HG02852 (cell line): Measurements from ENCODE around the gene UPK3B.
"Not testable (repeated sequence)": the region's sequence is repeated elsewhere in the genome, so short reads cannot be mapped to it uniquely, and the experiment has no call there.

ENCODE experiments used
- ATAC-seq: cut with Tn5 transposase; IDR thresholded peaks from one replicate; pipeline ENCODE4 v1.9.1; 2021; ENCODE audit warnings: mild to moderate bottlenecking, moderate library complexity; ENCODE audit not compliant: unreplicated experiment

The UPK3B gene

DNA sequence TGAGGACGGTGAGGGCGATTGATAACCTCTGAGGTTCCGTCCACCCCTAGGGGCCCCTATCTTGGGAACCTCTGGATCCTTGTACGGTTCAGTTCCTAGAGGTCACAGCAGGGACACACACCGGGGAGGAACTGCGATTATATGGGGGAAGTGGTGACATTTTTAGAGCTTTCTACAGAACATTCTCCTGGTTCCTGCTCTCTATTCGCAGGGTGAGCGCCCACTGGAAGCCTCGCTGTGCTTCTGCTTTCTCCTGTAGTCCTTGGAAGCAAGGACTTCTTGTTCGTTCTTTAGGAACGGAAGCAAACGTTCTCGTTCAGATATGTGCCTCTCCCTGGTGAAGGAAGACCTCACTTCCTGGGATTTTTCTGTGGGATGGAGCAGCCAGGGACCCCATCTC is 22.4 kb upstream of the UPK3B start:
- not testable (repeated sequence) for ATAC-seq

DNA sequence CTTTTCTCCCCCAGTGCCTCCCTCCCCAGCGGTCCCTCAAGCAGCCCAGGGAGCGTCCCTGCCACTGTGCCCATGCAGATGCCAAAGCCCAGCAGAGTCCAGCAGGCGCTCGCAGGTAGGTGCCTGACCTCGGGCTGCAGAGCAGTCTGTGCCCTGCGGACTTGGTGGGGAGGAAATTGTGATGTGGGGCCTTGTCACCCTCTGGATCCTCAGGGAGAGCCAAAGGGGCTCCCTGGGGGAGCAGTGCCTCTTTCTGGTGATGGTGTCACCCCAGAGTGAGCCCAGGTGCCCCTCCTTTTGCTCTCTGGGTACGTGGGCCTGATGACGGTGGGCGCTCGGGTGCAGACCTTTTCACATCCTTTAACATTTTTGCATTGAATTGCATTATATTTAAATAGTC is 18.2 kb upstream of the UPK3B start:
- ATAC-seq, result not testable (repeated sequence)

DNA sequence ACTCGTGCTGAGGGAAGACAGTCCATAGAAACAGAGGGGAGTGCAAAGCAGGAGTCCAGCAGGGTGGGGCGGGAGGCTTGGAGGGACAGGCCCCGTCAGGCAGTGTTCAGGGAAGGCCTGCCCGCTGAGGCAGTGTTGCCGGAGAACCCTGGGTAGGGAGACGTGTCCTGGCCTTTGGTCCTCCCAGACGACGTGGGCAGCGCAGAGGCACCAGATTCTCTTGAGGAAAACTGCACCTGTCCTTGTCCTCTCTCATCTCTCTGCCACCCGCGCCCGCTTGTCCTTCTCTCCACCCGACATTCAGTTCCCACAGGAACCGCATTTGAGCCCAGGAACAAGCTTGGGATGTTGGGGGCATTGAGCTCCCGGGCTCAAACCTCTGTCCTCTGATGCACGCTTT is 14.6 kb upstream of the UPK3B start:
- not testable (repeated sequence) for ATAC-seq

DNA sequence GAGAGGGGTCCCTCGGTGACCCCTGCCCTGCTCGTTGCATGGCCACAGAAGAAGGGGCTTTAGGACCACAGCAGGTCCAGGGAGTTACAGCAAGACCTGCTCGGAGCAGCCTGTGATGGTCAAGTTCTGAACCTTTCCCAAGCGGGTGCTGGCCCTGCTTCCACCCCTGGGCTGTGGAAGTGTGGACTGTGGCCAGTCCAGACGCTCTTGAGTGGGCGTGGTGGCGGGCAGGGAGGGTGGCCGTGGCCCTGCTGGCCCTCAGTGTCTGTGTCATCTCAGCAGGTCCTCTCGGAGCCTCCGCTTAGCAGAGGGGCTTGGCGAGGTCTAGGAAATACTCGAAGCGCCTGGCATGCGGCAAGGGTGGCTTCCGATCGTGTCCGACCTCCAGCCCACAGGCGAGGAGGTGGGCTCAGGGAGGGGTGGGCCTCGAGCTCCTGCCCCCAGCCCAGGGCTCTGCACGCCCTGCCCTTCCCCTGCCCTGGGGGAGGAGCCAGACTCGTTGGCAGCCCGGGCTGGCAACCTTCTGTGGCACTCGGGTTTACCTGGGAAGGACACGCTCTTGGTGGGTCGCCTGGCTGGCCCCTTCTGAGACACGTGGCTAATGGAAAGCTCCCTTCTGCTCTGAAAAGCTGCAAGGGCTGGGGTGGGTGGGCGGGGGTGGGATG is 12.3 kb upstream of the UPK3B start:
- ATAC-seq, result not testable (repeated sequence)

DNA sequence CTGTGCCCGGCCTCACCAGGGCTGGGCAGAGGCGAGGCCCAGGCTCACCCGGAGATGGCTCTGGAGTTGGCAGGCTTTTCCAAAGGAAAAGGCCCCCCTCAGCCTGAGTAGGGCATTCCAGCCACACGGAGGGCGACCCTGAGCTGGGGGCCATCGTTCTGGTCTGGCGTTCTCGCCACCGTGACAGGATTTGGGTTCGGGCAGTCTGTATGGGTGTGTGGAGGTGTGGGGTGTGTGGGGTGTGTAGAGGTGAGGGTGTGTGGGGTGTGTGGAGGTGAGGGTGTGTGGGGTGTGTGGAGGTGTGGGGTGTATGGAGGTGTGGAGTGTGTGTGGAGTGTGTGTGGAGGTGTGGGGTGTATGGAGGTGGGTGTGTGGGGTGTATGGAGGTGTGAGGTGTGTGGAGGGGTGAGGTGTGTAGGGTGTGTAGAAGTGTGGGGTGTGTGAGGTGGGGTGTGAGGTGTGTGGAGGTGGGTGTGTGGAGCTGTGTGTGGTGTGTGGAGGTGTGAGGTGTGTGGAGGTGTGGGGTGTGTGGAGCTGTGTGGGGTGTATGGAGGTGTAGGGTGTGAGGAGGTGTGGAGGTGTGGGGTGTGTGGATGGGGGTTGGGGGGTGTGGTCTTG is 11.7 kb upstream of the UPK3B start:
- ATAC-seq, result not testable (repeated sequence)

- ATAC-seq, result not testable (repeated sequence)
Observed at GRCh38 chr7:76499201-76499923, 11.0 kb upstream of the UPK3B start.

DNA sequence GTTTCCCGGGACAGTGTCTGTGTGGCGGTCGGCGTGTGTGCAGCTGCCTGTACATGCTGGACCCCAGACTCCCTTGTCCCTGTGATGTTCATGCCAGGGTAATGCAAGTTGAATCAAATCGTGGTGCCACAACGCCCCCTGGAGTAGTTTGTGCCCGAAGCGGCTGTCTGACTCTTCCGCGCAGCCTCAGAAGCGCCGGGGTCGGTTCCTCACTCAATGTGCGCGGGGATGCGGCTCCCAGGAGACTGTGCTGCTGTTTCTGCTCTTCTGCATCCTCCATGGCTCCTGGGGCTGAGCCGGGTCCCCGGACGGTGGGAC is 10.5 kb upstream of the UPK3B start:
- ATAC-seq, result not testable (repeated sequence)

DNA sequence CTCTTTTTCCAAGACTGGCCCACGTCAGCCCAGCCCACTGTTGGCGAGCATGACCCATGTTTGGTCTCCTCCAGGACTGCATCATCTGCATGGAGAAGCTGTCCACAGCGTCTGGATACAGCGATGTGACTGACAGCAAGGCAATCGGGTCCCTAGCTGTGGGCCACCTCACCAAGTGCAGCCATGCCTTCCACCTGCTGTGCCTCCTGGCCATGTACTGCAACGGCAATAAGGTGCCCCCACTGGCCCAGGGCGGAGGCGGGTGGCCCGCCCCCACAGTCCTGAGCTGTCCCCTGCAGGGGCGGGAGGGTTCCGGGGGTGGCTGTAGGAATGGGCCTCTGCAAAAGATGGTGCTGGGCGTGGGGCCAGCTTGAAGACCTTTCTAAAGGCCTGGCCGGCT is 8.1 kb upstream of the UPK3B start:
- ATAC-seq, result not testable (repeated sequence)

- not testable (repeated sequence) for ATAC-seq
Observed at GRCh38 chr7:76502836-76503235, 7.5 kb upstream of the UPK3B start.

- not testable (repeated sequence) for ATAC-seq
Observed at GRCh38 chr7:76503244-76503643, 7.1 kb upstream of the UPK3B start.

- not testable (repeated sequence) for ATAC-seq
Observed at GRCh38 chr7:76504351-76505167, 5.8 kb upstream of the UPK3B start.

DNA sequence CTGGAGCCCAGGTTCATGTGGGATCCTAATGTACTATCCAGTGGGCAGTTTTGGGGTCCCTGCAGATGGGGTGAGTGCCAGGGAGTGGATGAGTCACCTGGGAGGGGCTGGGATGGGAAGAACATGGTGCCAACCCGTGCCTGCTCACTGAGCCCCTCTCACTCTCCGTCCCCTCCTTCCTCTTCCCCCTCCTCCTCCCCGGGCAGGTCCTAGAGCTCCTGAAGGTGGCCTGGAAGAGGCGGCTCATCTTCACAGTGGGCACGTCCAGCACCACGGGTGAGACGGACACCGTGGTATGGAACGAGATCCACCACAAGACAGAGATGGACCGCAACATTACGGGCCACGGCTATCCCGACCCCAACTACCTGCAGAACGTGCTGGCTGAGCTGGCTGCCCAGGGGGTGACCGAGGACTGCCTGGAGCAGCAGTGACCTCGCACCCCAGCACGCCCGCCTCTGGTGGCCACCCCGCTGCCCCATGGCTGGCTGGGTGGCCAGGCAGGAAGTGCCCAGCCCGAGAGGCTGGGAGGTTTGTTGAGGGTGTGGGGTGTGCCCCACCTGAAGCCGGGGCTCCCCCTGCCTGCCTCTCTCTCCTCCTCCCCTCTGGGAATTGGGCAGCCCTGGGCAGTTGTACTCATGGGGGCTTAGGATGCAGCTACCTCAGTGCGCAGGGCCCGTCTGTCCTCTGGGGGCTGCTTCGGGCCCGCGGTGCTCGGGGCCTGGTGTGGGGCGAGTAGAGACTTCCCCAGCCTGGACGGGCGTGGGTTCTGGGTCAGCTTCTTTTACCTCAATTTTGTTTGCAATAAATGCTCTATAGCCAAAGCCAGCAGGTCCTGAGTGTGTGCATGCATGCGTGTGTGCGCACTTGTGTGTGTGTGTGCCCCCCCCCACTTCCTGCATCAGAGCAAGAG is 4.9 kb upstream of the UPK3B start:
- ATAC-seq, result no peak

DNA sequence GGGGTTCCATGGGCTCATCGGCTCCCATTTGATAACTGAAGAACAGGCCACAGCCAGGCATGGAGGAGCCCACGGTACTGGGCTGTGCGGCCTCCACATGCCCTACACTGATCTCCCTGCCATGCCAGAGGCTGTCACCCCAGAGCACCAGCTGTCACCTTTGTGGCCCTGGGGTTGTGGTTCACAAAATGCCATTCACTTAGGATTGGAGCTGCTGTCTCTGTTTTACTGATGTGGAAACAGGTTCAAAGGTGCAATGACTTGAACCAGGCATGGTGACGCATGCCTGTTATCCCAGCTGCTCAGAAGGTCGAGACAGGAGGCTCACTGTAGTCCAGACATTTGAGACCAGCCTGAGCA is 4.3 kb upstream of the UPK3B start:
- no peak for ATAC-seq

DNA sequence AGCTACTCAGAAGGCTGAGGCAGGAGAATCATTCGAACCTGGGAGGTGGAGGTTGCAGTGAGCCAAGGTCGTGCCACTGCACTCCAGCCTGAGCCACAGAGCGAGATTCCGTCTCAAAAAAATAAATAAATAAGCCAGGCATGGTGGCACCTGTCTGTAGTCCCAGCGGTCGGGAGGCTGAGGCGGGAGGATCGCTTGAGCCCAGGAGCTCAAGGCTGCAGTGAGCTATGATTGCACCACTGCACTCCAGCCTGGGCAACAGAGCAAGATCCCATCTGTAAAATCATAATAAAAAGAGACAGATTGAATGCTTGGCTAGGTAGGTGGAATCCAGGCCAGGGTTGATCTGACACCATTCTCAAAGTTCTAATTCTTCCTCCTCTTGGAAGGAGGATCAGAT is 3.7 kb upstream of the UPK3B start:
- not testable (repeated sequence) for ATAC-seq

- no peak for ATAC-seq
Observed at GRCh38 chr7:76507723-76508406, 2.5 kb upstream of the UPK3B start.

- ATAC-seq, result not testable (repeated sequence)
Observed at GRCh38 chr7:76511200-76511910, 1.0 kb downstream of the UPK3B start.

DNA sequence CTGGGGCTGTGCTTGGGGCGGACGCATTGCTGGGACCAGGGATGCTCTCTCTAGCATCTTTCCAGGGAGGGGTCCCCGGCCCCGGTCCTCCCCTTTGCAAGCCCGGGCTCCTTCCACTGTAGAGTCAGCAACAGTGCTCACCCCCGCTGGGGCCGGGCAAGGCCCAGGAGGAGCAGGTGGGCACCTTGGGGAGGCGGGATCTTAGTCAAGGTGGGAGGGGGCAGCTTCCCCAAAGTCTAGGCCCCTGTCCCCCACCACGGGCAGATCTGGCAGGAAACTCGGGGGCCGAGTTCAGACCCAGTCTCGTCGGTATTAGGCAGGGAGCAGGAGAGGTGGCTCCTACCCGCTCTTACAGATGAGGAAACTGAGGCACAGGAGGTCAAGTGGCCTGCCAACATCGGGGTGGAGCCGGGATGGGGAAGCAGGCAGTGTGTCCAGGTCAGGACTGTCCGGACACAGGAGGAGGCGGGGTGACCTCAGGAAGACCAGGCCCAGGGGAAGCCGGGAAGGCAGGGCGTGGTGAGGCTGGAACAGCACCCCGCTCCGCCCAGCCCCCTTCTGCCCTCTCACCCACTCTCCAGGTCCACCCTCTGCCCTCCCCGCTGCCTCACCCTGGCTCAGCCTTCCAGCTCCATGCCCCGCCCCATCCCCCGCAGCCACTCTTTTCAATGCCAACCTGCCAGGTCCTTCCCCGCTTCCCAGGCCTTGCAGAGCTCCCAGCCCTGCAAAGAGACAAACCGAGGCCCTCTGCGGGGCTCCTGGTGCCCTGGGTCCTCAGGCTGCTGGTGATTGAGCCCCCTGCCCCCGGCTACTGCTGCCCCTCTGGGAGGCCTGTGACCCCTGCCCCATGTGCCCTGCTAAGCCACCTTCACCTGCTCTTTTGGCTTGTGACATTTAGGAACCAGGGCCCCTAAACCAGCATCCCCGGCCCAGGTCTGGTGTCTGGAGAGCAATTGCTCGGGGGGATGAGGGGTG is 1.8 kb downstream of the UPK3B start:
- ATAC-seq, result not testable (repeated sequence)
